PFSK-1 (cell line): ENCODE data around the gene FAM120B.

Experiments
- POLR2AphosphoS5 ChIP-seq: IDR thresholded peaks from 2 replicates; pipeline ENCODE4 v1.6.1; 2012; ENCODE audit warnings: low read depth, mild to moderate bottlenecking, control low read depth, low read length, moderate library complexity
- REST ChIP-seq, 2 experiments: IDR thresholded peaks; 2 replicates each; pipeline versions ENCODE4 v1.6.1 to v1.8.0; 2011 to 2012; ENCODE audit warnings: low read depth in 2 of 2, low read length in 2 of 2, control low read depth in 1 of 2, inconsistent platforms in 1 of 2, mild to moderate bottlenecking in 1 of 2, moderate library complexity in 1 of 2; ENCODE audit not compliant: insufficient read depth in 1 of 2

- TF ChIP-seq REST (IDR thresholded peaks at IDR 0.05; ENCODE audit: insufficient read depth in 1 of 2, low read depth in 2 of 2, low read length in 2 of 2): no peak
- no peak for TF ChIP-seq POLR2AphosphoS5
Measured at GRCh38 chr6:170375661-170376060, 69.1 kb downstream of the FAM120B start.
